HG03175 (cell line): ENCODE results near the gene ANGPT4.
"Not testable (repeated sequence)": the region's sequence is repeated elsewhere in the genome, so short reads cannot be mapped to it uniquely, and the experiment has no call there.

ENCODE experiments used
- ATAC-seq: cut with Tn5 transposase; IDR thresholded peaks from one replicate; pipeline ENCODE4 v1.9.1; 2021; ENCODE audit warnings: mild to moderate bottlenecking, moderate library complexity; ENCODE audit not compliant: unreplicated experiment

ANGPT4 gene

GRCh38 chr20:828987-829386 is 87.1 kb downstream of the ANGPT4 start:
- ATAC-seq = no peak

- ATAC-seq = not testable (repeated sequence)
Measured at GRCh38 chr20:827981-828380, 88.2 kb downstream of the ANGPT4 start.

- ATAC-seq = no peak
Measured at GRCh38 chr20:826695-827323, 89.3 kb downstream of the ANGPT4 start.

- no peak for ATAC-seq
Measured at GRCh38 chr20:825710-826421, 90.3 kb downstream of the ANGPT4 start.

DNA sequence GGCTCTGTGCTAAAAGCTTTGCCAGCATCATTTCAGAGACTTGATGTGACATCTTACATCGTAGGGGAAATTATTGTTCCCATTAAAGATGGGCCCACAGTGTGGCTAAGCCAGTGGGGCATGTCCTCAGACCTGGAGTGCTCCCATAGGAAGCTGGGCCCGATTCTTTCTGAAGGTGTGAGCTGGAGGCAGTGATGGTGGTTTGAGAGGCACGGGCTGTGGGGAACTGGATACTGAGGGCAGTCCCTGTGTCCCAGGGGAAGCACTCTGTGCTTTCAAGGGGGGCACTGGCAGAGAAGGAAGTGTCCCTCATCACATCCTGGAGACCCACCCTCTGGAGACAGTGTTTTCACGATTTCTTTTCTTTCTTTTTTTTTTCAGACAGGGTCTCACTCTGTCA is 91.2 kb downstream of the ANGPT4 start:
- ATAC-seq = no peak

- ATAC-seq = no peak
Measured at GRCh38 chr20:824490-824889, 91.6 kb downstream of the ANGPT4 start.

DNA sequence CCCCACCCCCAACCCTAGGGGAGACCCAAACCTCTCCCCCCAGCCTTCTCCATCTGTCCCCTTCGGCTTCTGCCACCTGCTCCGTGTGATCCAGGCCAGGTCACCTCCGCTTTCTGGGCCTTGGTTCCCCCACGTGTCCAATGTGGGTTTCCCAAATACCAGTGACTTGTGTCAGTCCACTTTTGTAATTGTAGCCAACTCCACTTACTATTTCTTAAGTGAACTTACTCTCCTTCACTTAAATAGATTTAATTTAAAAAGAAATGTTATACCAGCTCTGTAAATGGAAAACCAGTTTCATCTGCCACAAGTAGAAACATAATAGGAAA is 92.6 kb downstream of the ANGPT4 start:
- no peak for ATAC-seq

- ATAC-seq = no peak
Measured at GRCh38 chr20:822651-823573, 93.2 kb downstream of the ANGPT4 start.

DNA sequence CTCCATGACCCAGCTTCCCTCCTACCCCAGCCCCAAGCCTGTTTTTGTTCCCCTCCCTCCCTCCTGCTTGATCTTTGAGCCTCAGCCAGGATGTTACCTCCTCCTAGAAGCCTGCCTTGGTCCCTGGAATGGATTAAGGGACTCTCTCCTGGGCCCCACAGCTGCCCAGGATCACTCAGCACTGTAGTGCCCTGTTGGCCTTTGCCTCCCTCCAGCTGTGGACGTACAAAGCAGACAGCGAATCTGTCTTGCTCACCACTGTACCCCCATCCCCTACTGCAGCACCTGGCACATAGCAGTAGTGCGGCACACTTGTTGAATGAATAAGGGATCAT is 94.4 kb downstream of the ANGPT4 start:
- ATAC-seq = no peak

- ATAC-seq = no peak
Measured at GRCh38 chr20:821046-821730, 94.9 kb downstream of the ANGPT4 start.

DNA sequence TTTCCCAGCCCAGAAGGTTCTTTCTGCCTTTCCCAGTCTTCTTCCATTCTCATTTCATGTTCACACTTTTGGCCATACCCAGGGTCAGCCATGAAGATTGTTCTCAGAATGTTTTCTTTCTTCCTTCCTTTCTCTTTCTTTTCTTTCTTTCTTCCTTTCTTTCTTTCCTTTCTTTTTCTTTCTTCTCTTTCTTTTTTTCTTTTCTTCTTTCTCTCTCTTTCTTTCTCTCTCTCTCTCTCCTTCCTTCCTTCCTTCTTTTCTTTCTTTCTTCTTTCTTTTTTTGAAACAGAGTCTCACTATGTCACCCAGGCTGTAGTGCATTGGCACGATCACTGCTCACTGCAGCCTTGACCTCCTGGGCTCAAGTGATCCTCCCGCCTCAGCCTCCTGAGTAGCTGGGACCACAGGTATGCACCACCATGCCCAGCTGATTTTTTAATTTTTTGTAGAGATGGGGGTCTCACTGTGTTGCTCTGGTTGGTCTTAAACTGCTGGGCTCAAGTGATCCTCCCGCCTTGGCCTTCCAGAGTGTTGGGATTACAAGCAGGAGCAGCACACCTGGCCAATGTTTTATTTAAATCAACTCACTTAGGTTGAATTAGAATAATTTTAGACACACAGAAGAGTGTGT is 95.7 kb downstream of the ANGPT4 start:
- ATAC-seq = no peak
